Tibial nerve (tissue), 4 donors: ENCODE results near the gene DPCD. TPM values are rescaled to one million over a fixed set of nuclear protein-coding genes. Genes with fewer than 3 reads are reported as not detected.

Experiments
- DNase-seq, 2 donors: peaks; one replicate each; pipeline ENCODE4 v3.0.0-alpha.2; 2019; ENCODE audit warnings: low spot score in 2 of 2
- H3K27ac ChIP-seq, 4 donors: fragments of 200-600 bp; sonication (generic) in 3 of 4; one replicate each; pipeline ENCODE4 v1.5.1; 2017 to 2019; ENCODE audit warnings: mild to moderate bottlenecking in 1 of 4
- H3K27me3 ChIP-seq, 2 donors: fragments of 200-600 bp; sonication (generic) in 1 of 2; one replicate each; pipeline versions ENCODE4 v1.5.1 to v1.6.0; 2017 to 2019
- H3K36me3 ChIP-seq, 3 donors: fragments of 200-600 bp; sonication (generic); one replicate each; pipeline ENCODE4 v1.5.1; 2018 to 2019
- H3K4me1 ChIP-seq, 4 donors: fragments of 200-600 bp; sonication (generic) in 3 of 4; one replicate each; pipeline ENCODE4 v1.5.1; 2017 to 2019
- H3K4me3 ChIP-seq, 4 donors: fragments of 200-600 bp; sonication (generic) in 3 of 4; one replicate each; pipeline ENCODE4 v1.5.1; 2017 to 2019; ENCODE audit warnings: mild to moderate bottlenecking in 1 of 4, moderate library complexity in 1 of 4
- H3K9me3 ChIP-seq, 4 donors: fragments of 200-600 bp; sonication (generic) in 3 of 4; one replicate each; pipeline ENCODE4 v1.5.1; 2017 to 2019
- EP300 ChIP-seq, 2 donors: sonication (generic); formaldehyde crosslinking; IDR thresholded peaks; one replicate each; pipeline ENCODE4 v1.6.1; 2017; ENCODE audit warnings: antibody characterized with exemption in 2 of 2, mild to moderate bottlenecking in 1 of 2
- POLR2A ChIP-seq, 2 donors: fragments of 450-650 bp; IDR thresholded peaks; one replicate each; pipeline ENCODE4 v1.6.1; 2017; ENCODE audit warnings: antibody characterized with exemption in 2 of 2, mild to moderate bottlenecking in 2 of 2, moderate library complexity in 2 of 2
- WGBS, 2 donors: methylation state at CpG; one replicate each; pipeline ENCODE4 v1.1.5; 2018; 5-methylcytosine and 5-hydroxymethylcytosine counted together
- total RNA-seq, 4 donors: library from RNA; depleted of rRNA; stranded (reverse); fragments of >200 nt; gene quantifications; one replicate each; pipeline ENCODE4 v1.1.0, GENCODE V29; 2016
- TF ChIP-seq, protein P1 (sequence below), 5 experiments: fragments of 200-600 bp in 3 of 5; fragments of 450-650 bp in 2 of 5; sonication (generic) in 3 of 5; IDR thresholded peaks; one replicate each; pipeline ENCODE4 v1.5.1; 2016 to 2019; ENCODE audit warnings: antibody characterized with exemption in 5 of 5, mild to moderate bottlenecking in 3 of 5, moderate library complexity in 2 of 5

DPCD gene
- total RNA-seq, 4 donors from 2014 or later, result 6.0 to 28.5 (median 16.3) TPM

DNA sequence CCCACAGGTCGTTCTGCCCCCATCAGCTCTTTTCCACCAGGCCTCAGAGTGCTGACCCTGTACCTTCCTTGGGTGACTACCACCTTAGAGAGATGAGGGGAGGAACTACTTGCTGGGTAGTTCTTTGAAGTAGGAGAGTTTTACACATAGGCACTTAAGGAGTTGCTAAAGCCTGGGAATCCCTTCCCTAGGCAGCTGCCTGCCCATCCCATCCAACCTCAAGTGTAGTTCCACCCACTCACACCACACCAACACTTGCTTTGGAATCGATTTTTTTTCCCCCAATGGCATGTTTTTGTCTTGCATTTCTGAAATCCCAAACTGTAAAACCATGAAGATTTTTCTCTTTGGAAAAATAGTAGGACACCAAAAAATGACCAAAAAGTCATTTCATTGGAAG, 59.1 kb downstream of the DPCD start:
- Histone ChIP-seq H3K27ac (no peak overlapping the region), H3K4me1 (peaks cover 0 to 54% (median 10%) of the 10 kb centered on the region in 4 donors), H3K4me3 (no peak overlapping the region), H3K27me3 (no peaks in the 10 kb centered on the region), H3K36me3 (peaks cover 0 to 56% (median 0%) of the 10 kb centered on the region in 3 donors), H3K9me3 (no peaks in the 10 kb centered on the region)
- no peak for DNase-seq
- WGBS, 2 donors, result 70 to 72% methylated on average over 2 of the region's 2 CpGs
- TF ChIP-seq POLR2A (IDR thresholded peaks at IDR 0.05) (no peak), EP300 (IDR thresholded peaks at IDR 0.05) (no peak)
- TF ChIP-seq, protein P1, sequence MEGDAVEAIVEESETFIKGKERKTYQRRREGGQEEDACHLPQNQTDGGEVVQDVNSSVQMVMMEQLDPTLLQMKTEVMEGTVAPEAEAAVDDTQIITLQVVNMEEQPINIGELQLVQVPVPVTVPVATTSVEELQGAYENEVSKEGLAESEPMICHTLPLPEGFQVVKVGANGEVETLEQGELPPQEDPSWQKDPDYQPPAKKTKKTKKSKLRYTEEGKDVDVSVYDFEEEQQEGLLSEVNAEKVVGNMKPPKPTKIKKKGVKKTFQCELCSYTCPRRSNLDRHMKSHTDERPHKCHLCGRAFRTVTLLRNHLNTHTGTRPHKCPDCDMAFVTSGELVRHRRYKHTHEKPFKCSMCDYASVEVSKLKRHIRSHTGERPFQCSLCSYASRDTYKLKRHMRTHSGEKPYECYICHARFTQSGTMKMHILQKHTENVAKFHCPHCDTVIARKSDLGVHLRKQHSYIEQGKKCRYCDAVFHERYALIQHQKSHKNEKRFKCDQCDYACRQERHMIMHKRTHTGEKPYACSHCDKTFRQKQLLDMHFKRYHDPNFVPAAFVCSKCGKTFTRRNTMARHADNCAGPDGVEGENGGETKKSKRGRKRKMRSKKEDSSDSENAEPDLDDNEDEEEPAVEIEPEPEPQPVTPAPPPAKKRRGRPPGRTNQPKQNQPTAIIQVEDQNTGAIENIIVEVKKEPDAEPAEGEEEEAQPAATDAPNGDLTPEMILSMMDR (IDR thresholded peaks at IDR 0.05), result no peak

DNA sequence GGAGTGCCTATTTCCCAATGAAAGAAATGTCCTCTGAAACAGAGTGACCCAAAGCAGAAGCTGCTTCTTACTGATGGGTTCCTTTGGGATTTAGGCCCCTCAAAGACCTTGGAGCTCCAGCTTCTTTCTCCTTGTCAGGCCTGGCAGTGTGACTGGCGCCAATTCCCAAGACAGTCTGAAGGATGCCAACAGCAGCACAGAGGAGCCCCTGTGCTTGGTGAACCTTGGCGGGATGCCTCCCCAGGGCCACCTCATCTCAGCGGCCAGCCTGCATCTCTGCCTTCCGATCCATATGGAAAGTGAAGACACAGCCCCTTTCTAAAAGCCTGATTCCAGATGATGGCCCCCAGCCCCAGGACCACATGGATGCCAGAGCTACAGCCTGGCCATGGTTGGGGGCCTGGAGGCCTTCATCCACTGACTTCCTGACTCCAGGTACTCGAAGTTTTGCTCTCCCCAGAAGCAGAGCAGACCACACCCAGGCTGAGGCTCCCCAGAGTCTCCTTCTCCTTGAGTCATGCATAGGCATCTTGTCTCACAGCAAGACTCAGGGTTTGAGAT, 61.5 kb downstream of the DPCD start:
- Histone ChIP-seq H3K4me3 (no peak overlapping the region), H3K9me3 (no peaks in the 10 kb centered on the region), H3K27ac (peak overlapping the region in 2 of 4 donors; percentile 3 to 70), H3K27me3 (no peaks in the 10 kb centered on the region), H3K36me3 (peaks cover 0 to 46% (median 0%) of the 10 kb centered on the region in 3 donors), H3K4me1 (peaks cover 0 to 59% (median 10%) of the 10 kb centered on the region in 4 donors)
- WGBS, 2 donors, result 73 to 80% methylated on average over 5 of the region's 5 CpGs
- TF ChIP-seq, protein P1 (IDR thresholded peaks at IDR 0.05), result no peak
- TF ChIP-seq EP300 (IDR thresholded peaks at IDR 0.05) (no peak), POLR2A (IDR thresholded peaks at IDR 0.05) (no peak)
- DNase-seq, result no peak

DNA sequence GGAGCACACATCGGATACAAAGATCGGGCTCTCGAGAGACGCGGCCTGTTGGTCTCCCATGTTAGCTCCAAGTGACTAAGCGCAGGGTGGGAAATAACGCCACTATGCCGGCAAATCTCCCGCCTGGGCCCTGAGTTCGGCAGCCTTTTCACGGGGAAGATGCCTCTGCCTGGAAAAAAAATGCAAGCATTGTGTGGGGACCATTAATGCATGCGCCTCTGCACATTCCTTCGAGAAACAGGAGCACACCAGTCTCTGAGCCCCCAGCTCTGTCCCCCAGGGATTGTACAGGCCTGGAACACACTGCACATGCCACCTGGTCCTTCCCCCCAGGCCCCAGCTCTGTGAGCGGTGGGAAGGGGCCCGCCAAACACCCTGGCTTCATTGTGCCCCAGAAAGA, 62.7 kb downstream of the DPCD start:
- H3K27me3 ChIP-seq, result no peaks in the 10 kb centered on the region
- DNase-seq, result no peak
- no peaks in the 10 kb centered on the region for H3K9me3 ChIP-seq
- H3K4me1 ChIP-seq, result peaks cover 0 to 49% (median 10%) of the 10 kb centered on the region in 4 donors
- peak overlapping the region in 2 of 4 donors; percentile 14 to 70 for H3K27ac ChIP-seq
- H3K36me3 ChIP-seq, result peaks cover 0 to 56% (median 0%) of the 10 kb centered on the region in 3 donors
- H3K4me3 ChIP-seq, result no peak overlapping the region
- 69 to 73% methylated on average over 15 of the region's 15 CpGs for WGBS, 2 donors
- TF ChIP-seq POLR2A (IDR thresholded peaks at IDR 0.05), result no peak
- TF ChIP-seq, protein P1 (IDR thresholded peaks at IDR 0.05), result no peak
- TF ChIP-seq EP300 (IDR thresholded peaks at IDR 0.05), result no peak

DNA sequence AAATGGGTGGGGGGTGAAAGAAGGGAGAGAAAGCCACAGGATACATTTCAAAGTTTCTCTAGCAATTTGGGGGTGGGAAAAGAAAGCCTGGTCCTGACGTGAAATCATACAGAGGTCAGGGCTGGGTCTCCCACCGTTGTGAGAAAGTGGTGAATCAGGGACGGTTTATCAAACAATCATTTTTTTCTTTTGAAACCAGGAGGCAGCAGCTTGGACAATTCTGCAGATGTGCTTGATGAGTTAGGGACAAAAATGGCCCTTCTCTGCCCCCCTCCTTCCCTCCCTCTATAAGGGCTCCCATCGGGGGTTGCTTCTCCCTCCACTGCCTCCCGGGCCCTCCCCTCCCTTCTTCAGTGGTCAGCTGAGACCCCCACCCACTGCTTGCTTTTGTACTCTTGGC, 63.2 kb downstream of the DPCD start:
- H3K27ac ChIP-seq, result peak overlapping the region in 2 of 4 donors; percentile 66 to 70
- no peak for DNase-seq
- H3K4me1 ChIP-seq, result peaks cover 0 to 44% (median 6%) of the 10 kb centered on the region in 4 donors
- peaks cover 0 to 61% (median 0%) of the 10 kb centered on the region in 3 donors for H3K36me3 ChIP-seq
- WGBS, 2 donors, result 61 to 63% methylated on average over 5 of the region's 5 CpGs
- no peak overlapping the region for H3K4me3 ChIP-seq
- TF ChIP-seq EP300 (IDR thresholded peaks at IDR 0.05) (no peak), POLR2A (IDR thresholded peaks at IDR 0.05) (no peak)
- TF ChIP-seq, protein P1 (IDR thresholded peaks at IDR 0.05), result no peak
- H3K9me3 ChIP-seq, result no peaks in the 10 kb centered on the region
- H3K27me3 ChIP-seq, result no peaks in the 10 kb centered on the region

DNA sequence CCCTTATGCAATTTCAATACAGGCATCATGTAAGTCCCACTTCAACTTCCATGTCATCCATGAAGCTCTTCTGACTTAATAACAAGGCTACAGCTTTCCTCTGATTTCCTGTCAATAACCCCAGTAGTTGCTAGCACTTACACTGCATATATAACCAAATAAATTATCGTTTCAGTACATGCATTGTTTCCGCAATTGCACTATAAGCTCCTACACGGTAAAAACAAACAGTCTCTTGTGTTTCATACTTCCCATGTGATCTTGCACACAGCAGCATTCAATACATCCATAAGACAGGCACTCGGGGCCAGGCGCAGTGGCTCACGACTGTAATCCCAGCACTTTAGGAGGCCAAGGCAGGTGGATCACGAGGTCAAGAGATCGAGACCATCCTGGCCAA, 65.4 kb downstream of the DPCD start:
- no peak for DNase-seq
- peaks cover 0 to 78% (median 0%) of the 10 kb centered on the region in 3 donors for H3K36me3 ChIP-seq

More for the DNA sequence above, 65.4 kb downstream of the DPCD start:
- Histone ChIP-seq H3K27ac (peak overlapping the region in 1 of 4 donors; percentile 70), H3K9me3 (no peaks in the 10 kb centered on the region), H3K4me1 (peaks cover 0 to 30% (median 0%) of the 10 kb centered on the region in 4 donors), H3K27me3 (no peaks in the 10 kb centered on the region), H3K4me3 (no peak overlapping the region)
- TF ChIP-seq, protein P1 (IDR thresholded peaks at IDR 0.05), result no peak
- no peak for TF ChIP-seq EP300 (IDR thresholded peaks at IDR 0.05)
- WGBS, 2 donors, result 68 to 73% methylated on average over 8 of the region's 8 CpGs
